DND-41 (cell line): ENCODE measurements around the gene CNN3.

Experiments used
- ATAC-seq: fragments of 200-7000 bp; cut with Tn5 transposase; 3 replicates; pipeline ENCODE4 v1.9.1; 2021; ENCODE audit warnings: low read depth; ENCODE audit not compliant: insufficient read depth
- DNase-seq: peaks from one replicate; pipeline ENCODE4 v3.0.0-alpha.2; 2020
- H2AFZ ChIP-seq: 2 replicates; pipeline ENCODE4 v1.6.0; 2012; ENCODE audit warnings: low read depth, low read length
- H3K27ac ChIP-seq: 2 replicates; pipeline ENCODE4 v1.5.1; 2012; ENCODE audit warnings: low read length, inconsistent platforms
- H3K27me3 ChIP-seq: fragments of 200-600 bp; sonication (generic); 2 replicates; pipeline ENCODE4 v1.6.0; 2012; ENCODE audit warnings: low read length, mild to moderate bottlenecking, inconsistent platforms; ENCODE audit not compliant: insufficient read depth, poor library complexity
- H3K36me3 ChIP-seq: 2 replicates; pipeline ENCODE4 v1.5.1; 2012; ENCODE audit warnings: low read length, inconsistent platforms; ENCODE audit not compliant: insufficient read depth
- H3K4me1 ChIP-seq: 2 replicates; pipeline ENCODE4 v1.5.1; 2012; ENCODE audit warnings: mild to moderate bottlenecking, low read length; ENCODE audit not compliant: insufficient read depth
- H3K4me2 ChIP-seq: 2 replicates; pipeline ENCODE4 v1.6.0; 2012; ENCODE audit warnings: mild to moderate bottlenecking, moderate library complexity, low read length, inconsistent platforms; ENCODE audit not compliant: insufficient read depth
- H3K4me3 ChIP-seq, 2 experiments: fragments of 200-600 bp in 1 of 2; shearing (Covaris generic) in 1 of 2; 2 replicates each; pipeline ENCODE4 v1.5.1; 2012 to 2016; ENCODE audit warnings: inconsistent platforms in 2 of 2, low read length in 2 of 2, mild to moderate bottlenecking in 2 of 2, low read depth in 1 of 2, moderate library complexity in 1 of 2
- H3K79me2 ChIP-seq: 2 replicates; pipeline ENCODE4 v1.6.0; 2012; ENCODE audit warnings: low read length, inconsistent platforms; ENCODE audit not compliant: insufficient read depth
- H3K9ac ChIP-seq: 2 replicates; pipeline ENCODE4 v1.6.0; 2012; ENCODE audit warnings: low read depth, mild to moderate bottlenecking, inconsistent platforms, low read length, moderate library complexity
- H3K9me3 ChIP-seq: 2 replicates; pipeline ENCODE4 v1.5.1; 2012; ENCODE audit warnings: low read length, moderate library complexity, mild to moderate bottlenecking, inconsistent platforms; ENCODE audit not compliant: insufficient read depth, severe bottlenecking
- H4K20me1 ChIP-seq: 2 replicates; pipeline ENCODE4 v1.6.0; 2012; ENCODE audit warnings: low read length; ENCODE audit not compliant: insufficient read depth
- CTCF ChIP-seq: IDR thresholded peaks from 2 replicates; pipeline ENCODE4 v1.5.1; 2012; ENCODE audit warnings: borderline replicate concordance, low read length, moderate library complexity, mild to moderate bottlenecking; ENCODE audit not compliant: poor library complexity, severe bottlenecking; ENCODE audit errors: extremely low read depth
- EZH2 ChIP-seq: IDR thresholded peaks from 3 replicates; pipeline ENCODE4 v1.6.1; 2012; ENCODE audit warnings: borderline replicate concordance, low read depth, mild to moderate bottlenecking, moderate library complexity, low read length, inconsistent platforms; ENCODE audit not compliant: severe bottlenecking

Gene CNN3

DNA sequence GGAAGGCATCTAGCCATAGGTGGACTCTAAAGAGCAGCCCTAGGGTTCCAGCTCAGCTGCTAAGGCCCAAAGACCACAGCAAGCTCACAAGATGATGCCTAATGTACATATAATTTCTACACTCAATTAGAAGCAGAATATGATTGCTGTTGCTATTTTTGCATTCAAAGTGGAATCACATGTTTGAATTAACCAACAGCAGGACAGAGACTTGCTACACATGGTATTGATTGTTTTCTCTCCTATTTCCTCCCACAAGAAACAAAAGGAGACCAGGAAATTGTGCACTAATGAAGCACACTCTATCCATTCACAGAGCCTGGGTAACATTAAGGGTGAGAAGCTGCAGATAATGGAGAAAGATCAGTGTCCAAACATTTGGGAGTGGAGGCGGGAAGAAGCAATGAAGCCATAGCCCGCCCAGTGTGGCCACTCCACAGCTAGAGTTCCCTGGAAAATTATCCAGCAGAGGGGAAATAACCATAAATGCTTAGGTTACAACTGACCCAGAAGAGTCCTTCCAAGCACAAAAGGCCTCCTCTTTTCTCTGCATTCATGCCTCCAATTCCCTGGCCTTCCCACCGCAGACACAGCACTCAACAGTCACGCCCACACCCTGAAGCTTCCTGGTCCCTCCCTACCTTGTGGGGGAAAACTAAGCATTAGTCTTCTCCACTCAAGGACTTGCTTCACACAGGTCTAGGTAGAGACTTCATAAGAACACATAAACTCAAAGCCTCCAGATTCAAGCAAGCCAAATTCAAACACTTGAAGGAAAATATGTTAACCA is 7.5 kb downstream of the CNN3 start:
- H4K20me1 ChIP-seq: no peaks in the 10 kb centered on the region
- H3K9ac ChIP-seq: no peak overlapping the region
- ATAC-seq: no peak
- DNase-seq: no peak
- no peaks in the 10 kb centered on the region for H3K27me3 ChIP-seq
- no peaks in the 10 kb centered on the region for H3K4me1 ChIP-seq
- no peaks in the 10 kb centered on the region for H3K36me3 ChIP-seq
- H3K9me3 ChIP-seq: no peaks in the 10 kb centered on the region
- H2AFZ ChIP-seq: peak overlapping the region; percentile 16; the same call in 1 of the 2 replicates
- H3K79me2 ChIP-seq: no peaks in the 10 kb centered on the region
- H3K4me3 ChIP-seq: no peak overlapping the region
- no peak for TF ChIP-seq EZH2
- no peak for TF ChIP-seq CTCF
- H3K27ac ChIP-seq: no peak overlapping the region
- H3K4me2 ChIP-seq: no peak overlapping the region

DNA sequence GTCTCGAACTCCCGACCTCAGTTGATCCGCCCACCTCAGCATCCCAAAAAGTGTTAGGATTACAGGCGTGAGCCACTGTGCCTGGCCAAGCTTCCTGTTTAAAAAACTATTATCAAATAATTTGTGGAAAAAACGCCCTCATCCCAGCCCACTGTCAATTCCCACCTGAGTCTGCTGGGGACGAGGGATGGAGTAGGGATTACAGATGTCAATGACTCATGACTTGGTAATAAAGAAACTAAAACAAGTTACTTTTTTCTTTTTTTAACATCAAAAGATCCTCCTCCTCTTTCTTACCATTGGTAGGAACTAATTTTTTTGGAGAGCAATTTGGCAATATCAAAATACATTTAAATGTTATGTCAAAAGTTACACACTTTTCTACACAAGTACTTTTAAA is 9.7 kb downstream of the CNN3 start:
- no peak for TF ChIP-seq EZH2
- no peak for TF ChIP-seq CTCF
- Histone ChIP-seq H4K20me1 (no peaks in the 10 kb centered on the region), H3K79me2 (no peaks in the 10 kb centered on the region), H3K4me2 (no peak overlapping the region), H2AFZ (no peak overlapping the region), H3K4me3 (no peak overlapping the region), H3K36me3 (no peaks in the 10 kb centered on the region), H3K27ac (no peak overlapping the region), H3K9me3 (no peaks in the 10 kb centered on the region), H3K9ac (no peak overlapping the region), H3K27me3 (peaks cover 8% of the 10 kb centered on the region), H3K4me1 (no peaks in the 10 kb centered on the region)
- DNase-seq (no peak), ATAC-seq (no peak)

DNA sequence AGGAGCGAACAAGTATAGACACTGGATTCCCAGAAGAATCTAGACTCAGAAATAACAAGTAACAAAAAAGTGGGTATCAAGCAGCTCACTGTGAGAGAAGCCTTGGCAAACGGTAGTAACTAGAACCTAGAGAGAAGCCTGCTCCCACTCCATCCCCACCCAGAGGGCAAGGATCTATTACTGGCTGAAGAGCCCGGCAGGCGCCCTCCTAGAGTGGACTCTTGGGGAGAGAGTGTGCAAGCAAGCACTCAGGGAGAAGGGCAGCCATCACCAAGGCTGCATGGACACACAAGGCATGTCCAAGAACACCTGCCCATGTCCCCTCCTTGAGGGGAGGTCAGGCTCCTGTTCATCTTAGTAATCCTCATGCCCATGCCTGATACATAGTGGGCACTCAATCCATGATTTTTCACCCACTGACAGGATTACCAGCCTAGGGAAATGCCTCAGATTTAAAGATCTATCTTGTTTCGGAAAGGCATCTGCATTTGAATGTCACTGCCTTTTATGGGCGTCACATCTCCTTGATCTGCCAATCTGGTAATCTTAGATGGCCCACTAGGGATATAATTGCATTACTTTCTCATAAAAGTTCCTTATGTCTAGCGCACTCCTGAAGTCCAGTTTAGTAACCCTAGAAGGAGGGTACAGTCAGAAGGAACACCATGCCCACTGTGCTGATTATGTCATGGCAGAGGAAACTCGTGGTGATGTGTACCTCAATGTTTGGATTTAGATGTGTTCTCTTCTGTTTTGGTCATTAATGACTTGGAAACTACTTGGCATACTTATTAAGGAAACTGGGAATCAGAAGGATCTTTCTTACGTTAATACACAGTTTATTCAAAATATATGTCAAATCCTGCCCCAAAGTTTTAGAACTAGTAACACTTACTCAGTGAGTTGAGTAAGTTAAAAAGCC is 14.4 kb downstream of the CNN3 start:
- H3K4me3 ChIP-seq: no peak overlapping the region
- TF ChIP-seq EZH2: no peak
- no peak for TF ChIP-seq CTCF
- no peaks in the 10 kb centered on the region for H4K20me1 ChIP-seq
- H3K9me3 ChIP-seq: no peaks in the 10 kb centered on the region
- H3K4me1 ChIP-seq: no peaks in the 10 kb centered on the region
- ATAC-seq: no peak
- no peak overlapping the region for H3K4me2 ChIP-seq
- H3K27me3 ChIP-seq: peaks cover 8% of the 10 kb centered on the region
- no peaks in the 10 kb centered on the region for H3K36me3 ChIP-seq
- no peaks in the 10 kb centered on the region for H3K79me2 ChIP-seq
- DNase-seq: no peak
- no peak overlapping the region for H3K9ac ChIP-seq
- no peak overlapping the region for H3K27ac ChIP-seq
- no peak overlapping the region for H2AFZ ChIP-seq
